Parathyroid adenoma (tissue), 2 donors: ENCODE results near the gene CIRBP.

Source experiments
- H2AFZ ChIP-seq: fragments of 300-600 bp; sonication (generic); one replicate; pipeline ENCODE4 v1.7.0; 2017; ENCODE audit warnings: antibody characterized with exemption, mild to moderate bottlenecking
- H3K27ac ChIP-seq: fragments of 300-600 bp; sonication (generic); one replicate; pipeline ENCODE4 v1.7.0; 2017
- H3K27me3 ChIP-seq: fragments of 300-600 bp; sonication (generic); one replicate; pipeline ENCODE4 v1.7.0; 2017; ENCODE audit warnings: low read length; ENCODE audit not compliant: control insufficient read depth, insufficient read depth
- H3K36me3 ChIP-seq: fragments of 300-600 bp; sonication (generic); one replicate; pipeline ENCODE4 v1.7.0; 2017; ENCODE audit warnings: low read length; ENCODE audit not compliant: control insufficient read depth, insufficient read depth
- H3K4me1 ChIP-seq: fragments of 300-600 bp; sonication (generic); one replicate; pipeline ENCODE4 v1.7.0; 2017; ENCODE audit warnings: control low read depth
- H3K4me2 ChIP-seq: fragments of 300-600 bp; sonication (generic); one replicate; pipeline ENCODE4 v1.7.0; 2017; ENCODE audit warnings: low read length
- H3K4me3 ChIP-seq: fragments of 300-600 bp; sonication (generic); one replicate; pipeline ENCODE4 v1.7.0; 2017; ENCODE audit warnings: low read depth, low read length
- H3K79me2 ChIP-seq: fragments of 300-600 bp; sonication (generic); one replicate; pipeline ENCODE4 v1.7.0; 2017; ENCODE audit warnings: control low read depth
- H3K9ac ChIP-seq: fragments of 300-600 bp; sonication (generic); one replicate; pipeline ENCODE4 v1.7.0; 2017; ENCODE audit warnings: mild to moderate bottlenecking
- H3K9me3 ChIP-seq: fragments of 300-600 bp; sonication (generic); one replicate; pipeline ENCODE4 v1.7.0; 2017; ENCODE audit warnings: low read length; ENCODE audit not compliant: control insufficient read depth
- CTCF ChIP-seq: fragments of 300-600 bp; sonication (generic); IDR thresholded peaks from one replicate; pipeline ENCODE4 v1.7.0; 2017; ENCODE audit warnings: antibody characterized with exemption, mild to moderate bottlenecking
- donor health status: primary hyperparathyroidism.

CIRBP gene

GRCh38 chr19:1239796-1240737, 29.1 kb upstream of the CIRBP start:
- Histone ChIP-seq H3K9me3 (no peaks in the 10 kb centered on the region), H3K4me3 (no peak overlapping the region), H3K36me3 (no peaks in the 10 kb centered on the region), H3K4me1 (peaks cover 26% of the 10 kb centered on the region), H3K27me3 (no peaks in the 10 kb centered on the region), H3K9ac (no peak overlapping the region), H2AFZ (peak overlapping the region; percentile 80), H3K27ac (peak overlapping the region; percentile 72), H3K79me2 (no peaks in the 10 kb centered on the region), H3K4me2 (peak overlapping the region; percentile 55)
- peak; percentile 81 for TF ChIP-seq CTCF

GRCh38 chr19:1240925-1241324, 28.2 kb upstream of the CIRBP start:
- Histone ChIP-seq H3K4me2 (peak overlapping the region; percentile 79), H3K9me3 (no peaks in the 10 kb centered on the region), H2AFZ (peak overlapping the region; percentile 80), H3K27ac (no peak overlapping the region), H3K9ac (no peak overlapping the region), H3K4me1 (peaks cover 30% of the 10 kb centered on the region), H3K79me2 (no peaks in the 10 kb centered on the region), H3K36me3 (no peaks in the 10 kb centered on the region), H3K27me3 (no peaks in the 10 kb centered on the region), H3K4me3 (peak overlapping the region; percentile 85)
- TF ChIP-seq CTCF: no peak

- peaks cover 35% of the 10 kb centered on the region for H3K4me1 ChIP-seq
- H3K27me3 ChIP-seq: no peaks in the 10 kb centered on the region
- H2AFZ ChIP-seq: peak within 1 kb of the TSS; percentile 80
- H3K79me2 ChIP-seq: no peaks in the 10 kb centered on the region
- no peak for TF ChIP-seq CTCF
- H3K4me2 ChIP-seq: peak within 1 kb of the TSS; percentile 79
- H3K4me3 ChIP-seq: peak within 1 kb of the TSS; percentile 85
- H3K27ac ChIP-seq: peak within 1 kb of the TSS; percentile 63
- H3K36me3 ChIP-seq: no peaks in the 10 kb centered on the region
- no peaks in the 10 kb centered on the region for H3K9me3 ChIP-seq
- peak within 1 kb of the TSS; percentile 69 for H3K9ac ChIP-seq
These were observed 27.6 kb upstream of the CIRBP start, which contains the start of gene ATP5F1D for GRCh38 chr19:1241417-1242095. TSS of gene ATP5F1D (plus strand) at chr19:1241751. CDS start at chr19:1241851, 100 bp downstream.

GRCh38 chr19:1243768-1244692, 25.1 kb upstream of the CIRBP start:
- H3K4me3 ChIP-seq: peak overlapping the region; percentile 39

More at GRCh38 chr19:1243768-1244692, 25.1 kb upstream of the CIRBP start:
- Histone ChIP-seq H3K9ac (peak overlapping the region; percentile 63), H3K4me2 (peak overlapping the region; percentile 59), H3K27me3 (no peaks in the 10 kb centered on the region), H3K9me3 (no peaks in the 10 kb centered on the region), H3K79me2 (no peaks in the 10 kb centered on the region), H3K36me3 (no peaks in the 10 kb centered on the region), H3K4me1 (peaks cover 40% of the 10 kb centered on the region), H3K27ac (peak overlapping the region; percentile 98), H2AFZ (no peak overlapping the region)
- TF ChIP-seq CTCF: peak; percentile 98
